GM12891 (cell line): ENCODE measurements around the gene GSDMA.

Experiments used
- PAX5 ChIP-seq: IDR thresholded peaks from 2 replicates; pipeline ENCODE4 v1.6.1; 2011; ENCODE audit warnings: low read length, moderate library complexity, mild to moderate bottlenecking; ENCODE audit not compliant: insufficient read depth, severe bottlenecking
- POLR2A ChIP-seq: IDR thresholded peaks from 2 replicates; pipeline ENCODE4 v1.6.1; 2011; ENCODE audit warnings: low read depth, low read length, control low read depth
- POLR2AphosphoS5 ChIP-seq: IDR thresholded peaks from 2 replicates; pipeline ENCODE4 v1.6.1; 2011; ENCODE audit warnings: low read depth, low read length, control low read depth
- POU2F2 ChIP-seq: IDR thresholded peaks from 2 replicates; pipeline ENCODE4 v1.6.1; 2011; ENCODE audit warnings: low read depth, mild to moderate bottlenecking, control low read depth, low read length, moderate library complexity
- SPI1 ChIP-seq: IDR thresholded peaks from 2 replicates; pipeline ENCODE4 v1.6.1; 2011; ENCODE audit warnings: low read depth, low read length, control low read depth
- TAF1 ChIP-seq: IDR thresholded peaks from 2 replicates; pipeline ENCODE4 v1.6.1; 2011; ENCODE audit warnings: low read depth, low read length, control low read depth

DNA sequence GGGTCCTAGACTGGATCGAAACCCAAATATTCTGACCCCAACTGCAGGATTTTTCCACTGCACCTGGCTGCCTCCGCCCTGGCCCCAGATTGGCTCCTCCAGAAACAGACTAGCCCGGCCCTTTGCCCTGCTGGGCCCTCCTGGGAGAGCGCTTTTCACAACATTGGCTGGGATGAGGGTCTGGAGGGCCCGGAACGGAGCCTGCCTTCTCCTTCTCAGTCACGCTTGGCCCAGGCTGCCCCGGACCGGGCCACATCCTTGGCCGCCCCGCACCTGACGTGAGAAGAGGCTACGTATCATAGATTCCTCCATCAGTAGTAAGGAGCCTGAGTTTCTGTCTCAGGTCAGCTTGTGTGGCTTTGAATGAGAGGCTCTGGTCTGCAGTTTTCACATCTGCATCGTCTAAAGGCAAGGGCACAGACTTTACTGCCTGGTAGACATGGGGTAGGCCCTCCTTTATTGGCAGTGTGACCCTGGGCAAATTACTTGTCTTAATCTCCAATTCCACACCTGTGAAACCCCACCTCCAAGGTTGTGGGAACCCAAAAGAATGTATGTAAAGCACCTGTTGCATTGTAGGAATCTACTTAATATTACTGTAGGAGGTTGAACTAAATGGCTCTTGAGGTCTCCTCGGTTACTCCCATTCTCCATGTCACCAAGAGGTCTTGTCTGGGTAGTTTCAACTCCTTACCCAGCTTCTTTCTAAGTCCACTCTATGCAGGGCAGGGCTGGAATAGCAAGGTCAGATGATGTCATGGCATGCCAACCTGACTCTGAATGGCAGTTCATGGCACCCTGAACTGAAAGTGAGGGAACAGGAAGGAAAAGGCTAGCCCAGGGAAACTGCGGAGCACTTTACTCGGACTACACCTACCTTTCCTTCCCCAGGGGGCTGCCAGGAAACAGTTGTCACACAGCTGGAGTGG, 34.6 kb upstream of the GSDMA start:
- TF ChIP-seq POLR2AphosphoS5 (no peak), POLR2A (no peak), TAF1 (no peak), SPI1 (no peak), PAX5 (no peak), POU2F2 (no peak)
